ENCODE results near the gene CERS6.

CERS6 gene

DNA sequence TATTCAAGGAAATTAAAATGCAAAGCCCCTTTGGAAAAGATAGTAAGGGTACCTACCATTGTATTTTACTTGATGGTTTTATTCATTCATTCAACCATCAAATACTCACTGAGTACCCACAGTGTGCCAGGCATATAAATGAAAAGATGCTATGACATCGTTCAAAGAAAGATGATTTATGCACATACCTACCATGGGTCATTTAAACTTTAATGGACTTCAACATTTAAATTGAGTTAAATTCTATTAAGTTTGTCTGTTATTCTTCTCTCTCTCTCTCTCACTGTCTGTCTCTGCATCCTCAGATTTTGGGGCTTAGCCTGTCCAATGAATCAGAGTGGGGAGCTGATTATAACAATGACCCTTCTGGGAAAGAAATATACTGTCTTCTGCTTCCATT, 87.9 kb downstream of the CERS6 start:
- no peak for DNase-seq (ENCODE audit: extremely low spot score)

DNA sequence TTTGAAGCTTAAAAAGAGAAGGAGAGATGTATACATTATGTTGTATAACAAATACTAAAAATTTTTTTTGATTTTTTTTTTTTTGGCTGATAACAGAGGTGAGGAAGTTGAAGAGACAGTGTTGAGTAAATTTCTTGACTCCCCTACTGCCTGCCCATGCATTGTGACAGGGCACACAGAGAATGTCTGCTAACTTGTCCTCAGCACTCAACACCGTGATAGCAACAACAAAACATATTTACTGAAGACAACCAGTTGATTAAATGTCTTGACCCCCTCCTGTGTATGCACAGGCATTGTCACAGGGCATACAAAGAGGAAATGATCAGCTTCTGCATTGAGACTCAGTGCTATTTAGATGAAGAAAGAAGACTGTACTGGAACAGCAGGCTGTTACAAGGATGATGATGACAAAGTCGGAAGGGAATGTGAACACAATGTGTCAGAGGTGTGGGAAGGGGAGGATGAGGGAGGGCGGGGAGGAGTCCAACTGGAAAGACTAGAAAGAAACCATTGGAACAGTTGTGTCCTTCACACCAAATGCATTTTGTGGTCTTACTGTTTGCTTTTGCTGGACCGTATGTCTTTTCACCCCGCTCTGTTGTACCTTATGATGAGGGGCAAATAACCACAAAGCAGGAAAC, 89.5 kb downstream of the CERS6 start:
- CTCF ChIA-PET, result no interaction called here
- no peak for DNase-seq (ENCODE audit: extremely low spot score)
- no peak for TF ChIP-seq SP1 (IDR thresholded peaks at IDR 0.05)
- no peak for TF ChIP-seq ARNT (IDR thresholded peaks at IDR 0.05)
- TF ChIP-seq HDGF (IDR thresholded peaks at IDR 0.05; ENCODE audit: borderline replicate concordance), result no peak
- TF ChIP-seq, protein P1, sequence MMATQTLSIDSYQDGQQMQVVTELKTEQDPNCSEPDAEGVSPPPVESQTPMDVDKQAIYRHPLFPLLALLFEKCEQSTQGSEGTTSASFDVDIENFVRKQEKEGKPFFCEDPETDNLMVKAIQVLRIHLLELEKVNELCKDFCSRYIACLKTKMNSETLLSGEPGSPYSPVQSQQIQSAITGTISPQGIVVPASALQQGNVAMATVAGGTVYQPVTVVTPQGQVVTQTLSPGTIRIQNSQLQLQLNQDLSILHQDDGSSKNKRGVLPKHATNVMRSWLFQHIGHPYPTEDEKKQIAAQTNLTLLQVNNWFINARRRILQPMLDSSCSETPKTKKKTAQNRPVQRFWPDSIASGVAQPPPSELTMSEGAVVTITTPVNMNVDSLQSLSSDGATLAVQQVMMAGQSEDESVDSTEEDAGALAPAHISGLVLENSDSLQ (IDR thresholded peaks at IDR 0.05), result no peak
- no peak for TF ChIP-seq LEF1 (IDR thresholded peaks at IDR 0.05; ENCODE audit: borderline replicate concordance)
- TF ChIP-seq ZNF384 (IDR thresholded peaks at IDR 0.05), result no peak
- TF ChIP-seq FOXK2 (IDR thresholded peaks at IDR 0.05), result no peak
- TF ChIP-seq FOXA1 (IDR thresholded peaks at IDR 0.05), result no peak
- no peak for TF ChIP-seq BHLHE40 (IDR thresholded peaks at IDR 0.05; ENCODE audit: borderline replicate concordance)
- no peak for TF ChIP-seq ELF4 (IDR thresholded peaks at IDR 0.05)
- TF ChIP-seq TARDBP (IDR thresholded peaks at IDR 0.05), result no peak
- TF ChIP-seq SUZ12 (IDR thresholded peaks at IDR 0.05), result no peak
- no peak for TF ChIP-seq NFRKB (IDR thresholded peaks at IDR 0.05)
- no peak for TF ChIP-seq FOXM1 (IDR thresholded peaks at IDR 0.05; ENCODE audit: borderline replicate concordance)
- POLR2A ChIA-PET, result interaction anchor here (0.6 kb wide), 1 partner anchor 144 kb away, joined by 3 read pairs; no protein-coding TSS in a partner anchor

More for the DNA sequence above, 87.9 kb downstream of the CERS6 start:
- TF ChIP-seq FOXA1 (IDR thresholded peaks at IDR 0.05), result no peak
- TF ChIP-seq CTBP1 (IDR thresholded peaks at IDR 0.05; ENCODE audit: borderline replicate concordance), result no peak
- no peak for TF ChIP-seq BHLHE40 (IDR thresholded peaks at IDR 0.05; ENCODE audit: borderline replicate concordance)
- no peak for TF ChIP-seq L3MBTL2 (conservative IDR thresholded peaks at IDR 0.05)
- no peak for TF ChIP-seq ARNT (IDR thresholded peaks at IDR 0.05)
- TF ChIP-seq TARDBP (IDR thresholded peaks at IDR 0.05), result no peak
- no peak for TF ChIP-seq ZNF384 (IDR thresholded peaks at IDR 0.05)
- no peak for TF ChIP-seq SUZ12 (IDR thresholded peaks at IDR 0.05)
- TF ChIP-seq FOXK2 (IDR thresholded peaks at IDR 0.05), result no peak
- no peak for TF ChIP-seq SP1 (IDR thresholded peaks at IDR 0.05)
- no peak for TF ChIP-seq NFRKB (IDR thresholded peaks at IDR 0.05)
- no peak for TF ChIP-seq FOXM1 (IDR thresholded peaks at IDR 0.05; ENCODE audit: borderline replicate concordance)
- TF ChIP-seq LEF1 (IDR thresholded peaks at IDR 0.05; ENCODE audit: borderline replicate concordance), result no peak
- TF ChIP-seq, protein P1 (IDR thresholded peaks at IDR 0.05), result no peak
- no peak for TF ChIP-seq ELF4 (IDR thresholded peaks at IDR 0.05)
- TF ChIP-seq HDGF (IDR thresholded peaks at IDR 0.05; ENCODE audit: borderline replicate concordance), result no peak
- ChIA-PET CTCF (no interaction called here), POLR2A (no interaction called here)

DNA sequence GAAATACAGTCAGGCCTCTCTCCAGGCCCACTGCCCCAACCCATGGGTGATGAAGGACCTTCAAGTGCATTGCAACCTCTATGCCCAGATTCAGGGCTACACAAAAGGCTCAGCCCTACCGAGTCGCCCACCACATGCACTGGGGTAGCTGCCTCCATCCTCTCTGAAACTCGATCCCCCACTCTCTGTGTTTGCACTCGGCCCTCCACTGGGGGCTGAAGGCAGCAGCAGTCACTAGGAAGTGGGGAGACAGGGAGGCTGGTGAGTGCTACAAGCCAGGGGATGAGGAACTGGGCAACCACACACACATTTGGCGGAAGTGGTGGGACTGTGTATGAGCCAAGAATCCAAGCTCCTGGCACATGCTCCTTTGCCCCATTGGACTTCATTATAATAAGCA, 94.6 kb downstream of the CERS6 start:
- CTCF ChIA-PET, result interaction anchor here (0.5 kb wide), 1 partner anchor 390 kb away, joined by 4 read pairs; no protein-coding TSS in a partner anchor
- DNase-seq (ENCODE audit: extremely low spot score), result peak; percentile 12
- POLR2A ChIA-PET, result no interaction called here
- TF ChIP-seq SUZ12 (IDR thresholded peaks at IDR 0.05) (no peak), NFRKB (IDR thresholded peaks at IDR 0.05) (no peak), BHLHE40 (IDR thresholded peaks at IDR 0.05; ENCODE audit: borderline replicate concordance) (no peak), ELF4 (IDR thresholded peaks at IDR 0.05) (no peak)

DNA sequence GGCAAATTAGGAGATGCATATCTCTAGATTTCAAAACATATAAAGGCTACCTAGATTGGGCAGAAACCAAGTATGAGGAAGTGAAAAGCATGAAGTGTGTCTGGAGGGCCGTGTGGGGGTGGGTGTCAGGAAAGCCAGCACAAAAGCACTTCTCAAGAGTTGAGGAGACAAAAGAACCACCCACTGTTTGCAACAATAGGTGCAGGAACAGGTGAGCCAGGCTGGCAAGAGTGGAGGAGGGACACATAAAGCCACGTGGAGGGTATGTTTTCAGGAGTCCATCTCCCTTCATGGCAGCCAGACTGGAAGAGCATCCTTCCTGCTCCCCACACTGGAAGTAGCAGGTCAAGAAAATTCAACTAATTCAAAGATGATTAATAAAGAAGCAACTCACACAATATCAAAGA, 96.4 kb downstream of the CERS6 start:
- ChIA-PET POLR2A (interaction anchor here (0.7 kb wide), 1 partner anchor 326 kb away, joined by 3 read pairs; no protein-coding TSS in a partner anchor), CTCF (no interaction called here)
- no peak for DNase-seq (ENCODE audit: extremely low spot score)

DNA sequence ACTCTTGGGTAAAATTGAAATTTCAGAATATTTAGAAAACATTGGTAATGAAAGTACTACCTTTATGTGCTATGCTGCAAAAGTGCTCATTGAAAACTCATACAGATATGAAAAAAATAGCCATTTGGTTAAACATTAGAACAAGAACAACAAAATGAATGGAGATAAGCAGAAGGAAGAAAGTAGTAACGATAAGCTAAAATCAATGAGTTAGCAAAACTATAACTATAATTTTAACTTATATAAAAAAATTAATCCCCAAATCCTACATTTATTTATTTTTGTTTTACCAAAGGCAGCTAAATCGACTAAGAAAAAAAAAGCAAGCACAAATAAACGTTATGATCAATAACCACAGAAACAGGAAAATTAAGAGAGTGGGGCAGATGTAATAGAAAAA, 99.2 kb downstream of the CERS6 start:
- DNase-seq (ENCODE audit: extremely low spot score), result no peak
- ChIA-PET CTCF (no interaction called here), POLR2A (no interaction called here)
- TF ChIP-seq HDGF (IDR thresholded peaks at IDR 0.05; ENCODE audit: borderline replicate concordance), result no peak
- TF ChIP-seq ZNF384 (IDR thresholded peaks at IDR 0.05), result no peak
- TF ChIP-seq, protein P1 (IDR thresholded peaks at IDR 0.05), result no peak
- TF ChIP-seq LEF1 (IDR thresholded peaks at IDR 0.05; ENCODE audit: borderline replicate concordance), result no peak
- no peak for TF ChIP-seq NFRKB (IDR thresholded peaks at IDR 0.05)
- no peak for TF ChIP-seq FOXK2 (IDR thresholded peaks at IDR 0.05)
- no peak for TF ChIP-seq L3MBTL2 (conservative IDR thresholded peaks at IDR 0.05)
- no peak for TF ChIP-seq CTBP1 (IDR thresholded peaks at IDR 0.05; ENCODE audit: borderline replicate concordance)
- TF ChIP-seq FOXA1 (IDR thresholded peaks at IDR 0.05), result no peak
- no peak for TF ChIP-seq SP1 (IDR thresholded peaks at IDR 0.05)
- no peak for TF ChIP-seq SUZ12 (IDR thresholded peaks at IDR 0.05)
- TF ChIP-seq TARDBP (IDR thresholded peaks at IDR 0.05), result no peak
- no peak for TF ChIP-seq FOXM1 (IDR thresholded peaks at IDR 0.05; ENCODE audit: borderline replicate concordance)
- TF ChIP-seq ARNT (IDR thresholded peaks at IDR 0.05), result no peak
- TF ChIP-seq BHLHE40 (IDR thresholded peaks at IDR 0.05; ENCODE audit: borderline replicate concordance), result no peak
- TF ChIP-seq ELF4 (IDR thresholded peaks at IDR 0.05), result no peak

More for the DNA sequence above, 96.4 kb downstream of the CERS6 start:
- TF ChIP-seq LEF1 (IDR thresholded peaks at IDR 0.05; ENCODE audit: borderline replicate concordance), result no peak
- no peak for TF ChIP-seq SUZ12 (IDR thresholded peaks at IDR 0.05)
- TF ChIP-seq BHLHE40 (IDR thresholded peaks at IDR 0.05; ENCODE audit: borderline replicate concordance), result no peak
- no peak for TF ChIP-seq HDGF (IDR thresholded peaks at IDR 0.05; ENCODE audit: borderline replicate concordance)
- TF ChIP-seq ZNF384 (IDR thresholded peaks at IDR 0.05), result no peak
- TF ChIP-seq CTBP1 (IDR thresholded peaks at IDR 0.05; ENCODE audit: borderline replicate concordance), result no peak
- TF ChIP-seq FOXA1 (IDR thresholded peaks at IDR 0.05), result no peak
- TF ChIP-seq, protein P1 (IDR thresholded peaks at IDR 0.05), result no peak
- no peak for TF ChIP-seq NFRKB (IDR thresholded peaks at IDR 0.05)
- TF ChIP-seq L3MBTL2 (conservative IDR thresholded peaks at IDR 0.05), result no peak
- no peak for TF ChIP-seq TARDBP (IDR thresholded peaks at IDR 0.05)
- no peak for TF ChIP-seq ELF4 (IDR thresholded peaks at IDR 0.05)
- TF ChIP-seq ARNT (IDR thresholded peaks at IDR 0.05), result no peak
- TF ChIP-seq FOXK2 (IDR thresholded peaks at IDR 0.05), result no peak
- TF ChIP-seq FOXM1 (IDR thresholded peaks at IDR 0.05; ENCODE audit: borderline replicate concordance), result no peak
- TF ChIP-seq SP1 (IDR thresholded peaks at IDR 0.05), result no peak

Data from HEK293T (cell line).